DMS114 treated with DMSO at 0.1 percent for 48 hours (cell line): Measurements from ENCODE around the gene GYS2.

Experiments used
- DNase-seq: peaks from one replicate; lab custom pipeline; 2025; ENCODE audit not compliant: unreplicated experiment; lab: John Stamatoyannopoulos, UW

The GYS2 gene

DNA sequence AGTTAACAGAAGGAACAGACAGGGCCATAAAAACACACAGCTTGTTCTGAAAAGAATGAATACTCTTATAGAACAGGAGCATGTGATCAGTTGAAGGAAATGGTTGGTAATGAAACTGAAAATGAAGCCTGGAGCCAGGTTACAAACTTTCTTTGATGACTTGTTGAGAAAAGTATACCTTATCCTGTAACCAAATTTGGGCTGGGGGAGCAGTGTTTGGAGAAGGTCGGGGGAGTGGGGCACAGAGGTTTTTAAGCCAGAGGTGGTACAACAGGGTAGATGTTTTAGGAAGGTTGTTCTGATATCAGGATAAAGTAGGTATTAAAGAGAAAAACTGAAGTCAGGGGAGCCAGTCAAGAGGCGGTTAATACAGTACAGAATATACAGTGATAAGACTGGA is 94.9 kb downstream of the GYS2 start:
- no peak for DNase-seq

- DNase-seq: no peak
Observed at GRCh38 chr12:21507849-21508248, 96.8 kb downstream of the GYS2 start.

DNA sequence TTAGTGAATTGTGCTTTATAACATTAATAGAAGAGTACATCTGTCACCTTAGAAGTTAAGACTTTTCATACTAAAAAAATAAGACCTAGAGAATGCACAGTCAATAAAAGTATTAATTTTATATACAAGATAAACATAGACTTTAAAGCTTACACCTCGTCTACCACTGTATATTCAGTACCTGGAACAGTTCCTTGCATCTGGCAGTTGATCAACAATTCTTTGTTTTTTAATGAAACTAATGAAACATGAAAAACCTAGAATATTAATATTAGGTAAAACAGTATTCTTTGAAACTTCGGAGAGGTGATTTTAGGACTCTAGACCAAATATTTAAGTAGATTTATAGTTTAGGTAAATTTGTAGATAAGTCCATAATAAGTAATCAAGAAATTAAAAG is 98.8 kb downstream of the GYS2 start:
- no peak for DNase-seq

DNA sequence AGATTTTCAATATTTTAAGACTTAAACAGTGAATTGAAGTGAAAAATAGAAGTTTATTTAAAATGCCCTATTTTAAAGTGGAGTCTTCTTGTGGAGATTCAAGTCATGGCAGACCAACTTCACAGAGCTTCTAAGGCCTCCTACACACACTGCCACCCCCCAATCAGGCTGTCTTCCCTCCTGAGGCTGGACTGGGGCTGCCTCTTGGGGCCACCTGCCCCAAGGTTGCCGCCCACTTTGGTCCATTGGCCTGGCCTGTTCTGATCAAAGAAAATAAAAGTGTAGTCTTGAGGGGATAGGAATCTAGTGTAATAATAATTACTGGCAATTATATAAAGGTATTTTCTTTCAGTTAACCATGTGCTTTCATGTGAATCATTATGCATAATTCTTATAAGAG is 101.8 kb downstream of the GYS2 start:
- no peak for DNase-seq

DNA sequence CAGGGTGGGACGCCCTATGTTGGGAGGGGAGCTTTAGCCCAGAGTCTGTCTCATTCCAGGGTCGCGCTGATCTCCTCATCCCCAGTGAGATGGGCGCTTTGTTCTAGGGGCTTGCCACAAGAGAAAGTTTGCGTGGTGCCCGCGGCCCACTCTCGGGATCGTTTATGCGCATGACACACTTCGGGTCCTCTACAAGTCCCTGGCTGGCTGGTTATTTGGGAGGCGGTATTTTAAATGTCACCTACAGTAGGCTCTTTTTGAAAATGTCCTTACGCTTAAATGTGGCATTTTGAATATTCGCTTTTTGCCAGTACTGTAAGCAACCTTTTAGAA is 102.5 kb downstream of the GYS2 start:
- no peak for DNase-seq

- peak; percentile 99 for DNase-seq
Observed at GRCh38 chr12:21501258-21502163, 103.1 kb downstream of the GYS2 start, which contains the start of the genes GOLT1B and RECQL. GOLT1B (plus strand) TSS chr12:21501789; CDS start chr12:21501924, 135 bp downstream. RECQL (minus strand) TSS chr12:21501635; CDS start chr12:21499570, 2,065 bp downstream.

DNA sequence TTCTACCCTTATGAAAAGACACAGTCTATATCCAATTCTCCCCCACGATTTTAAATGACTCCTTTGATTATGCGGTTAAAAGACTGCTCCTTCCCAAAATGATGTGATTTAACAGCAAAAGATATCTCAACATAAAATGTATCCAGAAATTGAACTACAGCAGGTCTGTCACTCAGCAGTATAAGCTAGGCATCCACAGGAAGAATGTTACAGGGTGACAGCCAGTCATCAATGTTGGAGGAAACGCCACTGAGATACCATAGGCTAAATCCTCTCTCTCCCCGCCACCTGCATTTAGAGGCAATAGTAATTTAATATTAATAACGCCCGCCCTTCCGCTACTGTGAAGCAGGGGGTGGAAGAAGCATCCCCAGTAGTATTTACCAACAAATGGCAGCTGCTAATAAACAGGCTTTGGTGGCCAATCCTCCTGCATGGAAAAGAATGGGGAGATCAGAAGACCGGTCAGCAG is 103.8 kb downstream of the GYS2 start:
- no peak for DNase-seq

DNA sequence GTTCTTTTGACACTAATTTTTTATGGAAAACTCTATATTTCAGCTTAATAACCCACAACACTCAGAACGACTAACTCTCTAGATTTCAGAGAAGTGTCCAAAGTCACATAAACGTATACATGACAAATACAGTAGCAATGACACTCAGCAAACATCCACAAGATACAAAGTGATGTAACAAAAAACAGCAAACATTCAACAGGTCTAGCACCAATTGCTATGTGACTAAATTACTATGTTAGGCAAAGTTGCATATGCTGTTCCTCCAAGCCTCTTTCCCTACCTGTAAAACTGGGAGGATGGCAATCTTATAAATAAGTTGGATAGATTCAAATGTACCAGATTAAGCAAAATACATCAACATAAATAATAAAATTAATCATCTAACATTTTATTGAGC is 104.9 kb downstream of the GYS2 start:
- DNase-seq: no peak
